Measurements from ENCODE around the gene GARIN5B. TPM values are rescaled to one million over a fixed set of nuclear protein-coding genes. Genes with fewer than 3 reads are reported as not detected.

GARIN5B gene
- total RNA-seq, 1 experiment from 2014 or later: not detected

DNA sequence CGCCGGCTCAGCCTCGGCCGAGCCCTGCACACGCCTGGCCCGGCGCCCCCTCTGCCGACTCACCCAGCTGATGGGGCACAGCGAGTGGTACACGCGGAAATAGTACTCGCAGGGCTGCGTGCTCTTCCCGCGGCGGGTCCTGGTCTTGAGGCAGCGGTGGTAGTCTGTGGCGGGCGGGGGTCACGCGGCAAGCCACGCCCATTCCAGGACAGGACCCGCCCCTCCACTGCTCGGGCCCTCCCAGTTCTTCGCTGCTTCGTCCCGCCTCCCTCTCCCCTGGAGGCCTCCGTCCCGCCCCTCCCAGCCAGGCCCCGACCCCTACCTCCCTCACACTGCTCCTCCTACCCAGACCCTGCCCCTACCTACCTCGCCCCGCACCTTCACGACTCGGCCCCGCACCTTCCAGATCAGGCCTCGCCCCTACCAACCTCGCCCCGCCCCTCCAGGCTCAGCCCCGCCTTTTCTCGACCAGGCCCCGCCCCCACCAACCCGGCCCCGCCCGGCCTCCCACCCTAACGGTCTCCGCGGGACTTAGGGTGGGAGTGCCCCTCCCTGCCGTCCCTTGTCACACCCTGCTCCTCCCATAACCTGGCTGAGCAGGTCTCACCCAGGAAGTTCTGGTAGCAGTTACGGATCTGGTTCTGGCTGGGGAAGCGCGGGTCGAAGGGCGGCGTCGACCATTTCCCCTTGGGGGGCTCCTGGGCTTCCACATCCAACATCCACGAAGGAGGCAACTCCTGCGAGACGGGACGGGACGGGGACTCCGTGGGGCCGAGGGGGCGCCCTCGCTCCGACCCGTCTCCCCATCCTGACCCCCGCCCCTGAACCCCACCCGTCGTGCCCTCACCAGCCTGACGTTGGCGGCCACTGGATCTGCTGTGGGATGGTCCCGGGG, 9.0 kb downstream of the GARIN5B start:
- Histone ChIP-seq H3K79me2 (ENCODE audit: low read length) (no peaks in the 10 kb centered on the region), H3K9me3 (ENCODE audit: low read length) (no peaks in the 10 kb centered on the region), H3K4me3 (ENCODE audit: low read length) (peak overlapping the region; percentile 68), H3K9me2 (replicated peaks; ENCODE audit: low read length) (no peaks in the 10 kb centered on the region), H3K36me3 (ENCODE audit: low read depth, low read length) (no peaks in the 10 kb centered on the region), H3K27ac (ENCODE audit: low read length) (no peak overlapping the region), H3K4me1 (ENCODE audit: insufficient read depth, low read length) (peaks cover 45% of the 10 kb centered on the region), H4K20me1 (ENCODE audit: low read length) (no peaks in the 10 kb centered on the region), H3K27me3 (ENCODE audit: low read length) (peaks cover 17% of the 10 kb centered on the region), H3K4me2 (ENCODE audit: low read length) (peak overlapping the region; percentile 91), H3K9ac (ENCODE audit: low read length) (peak overlapping the region; percentile 48), H3F3A (ENCODE audit: low read length, unreplicated experiment) (no peaks in the 10 kb centered on the region), H2AFZ (ENCODE audit: low read length) (peak overlapping the region; percentile 70)
- BruUV-seq (replicated peaks): no TSS peak
- TF ChIP-seq, protein P1, sequence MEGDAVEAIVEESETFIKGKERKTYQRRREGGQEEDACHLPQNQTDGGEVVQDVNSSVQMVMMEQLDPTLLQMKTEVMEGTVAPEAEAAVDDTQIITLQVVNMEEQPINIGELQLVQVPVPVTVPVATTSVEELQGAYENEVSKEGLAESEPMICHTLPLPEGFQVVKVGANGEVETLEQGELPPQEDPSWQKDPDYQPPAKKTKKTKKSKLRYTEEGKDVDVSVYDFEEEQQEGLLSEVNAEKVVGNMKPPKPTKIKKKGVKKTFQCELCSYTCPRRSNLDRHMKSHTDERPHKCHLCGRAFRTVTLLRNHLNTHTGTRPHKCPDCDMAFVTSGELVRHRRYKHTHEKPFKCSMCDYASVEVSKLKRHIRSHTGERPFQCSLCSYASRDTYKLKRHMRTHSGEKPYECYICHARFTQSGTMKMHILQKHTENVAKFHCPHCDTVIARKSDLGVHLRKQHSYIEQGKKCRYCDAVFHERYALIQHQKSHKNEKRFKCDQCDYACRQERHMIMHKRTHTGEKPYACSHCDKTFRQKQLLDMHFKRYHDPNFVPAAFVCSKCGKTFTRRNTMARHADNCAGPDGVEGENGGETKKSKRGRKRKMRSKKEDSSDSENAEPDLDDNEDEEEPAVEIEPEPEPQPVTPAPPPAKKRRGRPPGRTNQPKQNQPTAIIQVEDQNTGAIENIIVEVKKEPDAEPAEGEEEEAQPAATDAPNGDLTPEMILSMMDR (conservative IDR thresholded peaks at IDR 0.05; ENCODE audit: low read depth, low read length): no peak
- TF ChIP-seq EZH2phosphoT487 (IDR thresholded peaks at IDR 0.05; ENCODE audit: borderline replicate concordance, low read length) (no peak), EZH2 (IDR thresholded peaks at IDR 0.05; ENCODE audit: low read length, unreplicated experiment) (no peak)
- ATAC-seq: peak; percentile 81
- POLR2A ChIA-PET (ENCODE audit: unreplicated experiment): no interaction called here
- intact Hi-C loops (cut with micrococcal nuclease): loop anchor here (2.0 kb wide), 1 partner anchor 15 kb away; the partner anchor contains the start of gene KMT5C
- peak; percentile 65 for DNase-seq
- CTCF ChIA-PET: no interaction called here

- TSS peak; percentile 87 for BruUV-seq (replicated peaks)
- Histone ChIP-seq H3K27ac (ENCODE audit: low read length) (no peak overlapping the region), H3K4me2 (ENCODE audit: low read length) (peak overlapping the region; percentile 91), H3K9me2 (replicated peaks; ENCODE audit: low read length) (no peaks in the 10 kb centered on the region), H4K20me1 (ENCODE audit: low read length) (no peaks in the 10 kb centered on the region), H3K9me3 (ENCODE audit: low read length) (no peaks in the 10 kb centered on the region), H3K79me2 (ENCODE audit: low read length) (no peaks in the 10 kb centered on the region), H3K27me3 (ENCODE audit: low read length) (peaks cover 17% of the 10 kb centered on the region), H3K4me3 (ENCODE audit: low read length) (peak overlapping the region; percentile 68), H3K4me1 (ENCODE audit: insufficient read depth, low read length) (peaks cover 45% of the 10 kb centered on the region), H3K36me3 (ENCODE audit: low read depth, low read length) (no peaks in the 10 kb centered on the region), H2AFZ (ENCODE audit: low read length) (peak overlapping the region; percentile 70), H3K9ac (ENCODE audit: low read length) (peak overlapping the region; percentile 48), H3F3A (ENCODE audit: low read length, unreplicated experiment) (no peaks in the 10 kb centered on the region)
- intact Hi-C loops (cut with micrococcal nuclease): no loop called here
- DNase-seq: peak; percentile 39
- 0 out of 2 replicates have a peak, but pooled peaks have one; percentile 0 for ATAC-seq
- CTCF ChIA-PET: no interaction called here
- TF ChIP-seq, protein P1 (conservative IDR thresholded peaks at IDR 0.05; ENCODE audit: low read depth, low read length): no peak
- TF ChIP-seq EZH2 (IDR thresholded peaks at IDR 0.05; ENCODE audit: low read length, unreplicated experiment) (no peak), EZH2phosphoT487 (IDR thresholded peaks at IDR 0.05; ENCODE audit: borderline replicate concordance, low read length) (no peak)
- POLR2A ChIA-PET (ENCODE audit: unreplicated experiment): interaction anchor here (0.6 kb wide), 1 partner anchor 94 kb away, joined by 7 read pairs; no protein-coding TSS in a partner anchor
Measured at GRCh38 chr19:55353356-55353802, 9.7 kb downstream of the GARIN5B start.

Data from PC-3 (cell line).